GM12865 (cell line): ENCODE results near the gene ERC2.

Experiments
- DNase-seq: peaks from one replicate; pipeline ENCODE4 v3.0.0; 2010; ENCODE audit warnings: low read depth
- H3K4me3 ChIP-seq: 2 replicates; pipeline ENCODE4 v1.5.1; 2011; ENCODE audit warnings: mild to moderate bottlenecking, low read depth, low read length, control low read depth
- CTCF ChIP-seq: IDR thresholded peaks from 2 replicates; pipeline ENCODE4 v1.5.1; 2011; ENCODE audit warnings: low read length, control low read depth, low read depth, inconsistent platforms; ENCODE audit not compliant: insufficient read depth; ENCODE audit errors: missing control alignments

Gene ERC2

DNA sequence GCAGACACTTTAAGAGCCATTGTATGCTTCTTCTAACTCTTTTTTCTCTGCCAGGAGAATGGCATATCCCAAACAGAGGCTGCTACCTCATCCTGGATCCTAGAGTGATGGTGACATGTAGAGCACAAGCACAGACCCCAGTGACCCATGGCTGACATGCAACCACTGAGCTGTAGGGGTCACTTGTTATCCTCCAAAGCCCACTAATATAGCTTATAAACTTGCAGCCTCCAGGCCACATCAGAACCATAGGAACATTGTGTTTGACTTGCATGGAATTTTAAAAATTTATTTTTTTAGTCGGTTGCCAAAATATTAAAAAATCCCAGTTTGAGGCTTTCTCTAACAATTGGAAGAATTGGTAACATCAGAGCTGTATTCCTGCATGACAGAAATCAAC is 698.2 kb downstream of the ERC2 start:
- no peak for TF ChIP-seq CTCF
- H3K4me3 ChIP-seq, result no peak overlapping the region
- DNase-seq, result no peak

- DNase-seq, result no peak
- TF ChIP-seq CTCF, result no peak
- H3K4me3 ChIP-seq, result no peak overlapping the region
Measured at GRCh38 chr3:55766753-55767152, 701.5 kb downstream of the ERC2 start.

DNA sequence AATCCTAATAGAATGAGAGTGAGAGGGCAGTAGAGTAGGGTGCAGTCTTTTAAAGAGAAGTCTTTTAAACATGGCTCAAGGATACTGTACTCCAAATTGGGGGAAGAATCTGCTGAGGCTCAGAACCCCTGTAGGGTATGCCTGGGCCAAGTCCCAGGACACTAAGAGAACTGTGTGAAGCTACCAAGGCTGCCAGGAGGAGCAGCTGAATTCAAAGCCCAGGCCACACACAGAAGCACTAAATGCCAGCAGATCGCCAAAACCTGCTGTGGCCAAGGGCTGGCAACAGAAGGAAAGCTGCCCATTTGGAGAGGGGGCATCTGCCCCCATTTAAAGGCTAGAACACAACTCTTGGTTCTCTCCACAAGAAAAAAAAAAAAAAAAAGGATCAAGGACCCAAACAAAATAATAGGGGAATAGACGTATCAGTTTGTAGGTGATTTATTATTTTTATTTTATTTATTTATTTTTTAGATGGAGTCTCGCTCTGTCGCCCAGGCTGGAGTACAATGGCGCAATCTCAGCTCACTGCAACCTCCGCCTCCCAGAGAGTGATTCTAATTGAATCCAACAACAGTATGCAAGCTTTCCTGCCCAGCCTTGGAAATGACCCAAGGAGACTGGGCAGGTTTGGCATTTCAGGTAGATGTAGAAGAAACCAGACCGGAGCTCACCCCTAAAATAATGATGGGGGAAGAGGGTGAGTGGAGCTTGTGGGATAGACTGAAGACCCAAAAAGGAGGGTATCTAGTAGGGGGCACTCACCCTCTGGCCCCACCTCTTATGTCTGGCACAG is 702.2 kb downstream of the ERC2 start:
- DNase-seq, result no peak
- TF ChIP-seq CTCF, result no peak
- no peak overlapping the region for H3K4me3 ChIP-seq

DNA sequence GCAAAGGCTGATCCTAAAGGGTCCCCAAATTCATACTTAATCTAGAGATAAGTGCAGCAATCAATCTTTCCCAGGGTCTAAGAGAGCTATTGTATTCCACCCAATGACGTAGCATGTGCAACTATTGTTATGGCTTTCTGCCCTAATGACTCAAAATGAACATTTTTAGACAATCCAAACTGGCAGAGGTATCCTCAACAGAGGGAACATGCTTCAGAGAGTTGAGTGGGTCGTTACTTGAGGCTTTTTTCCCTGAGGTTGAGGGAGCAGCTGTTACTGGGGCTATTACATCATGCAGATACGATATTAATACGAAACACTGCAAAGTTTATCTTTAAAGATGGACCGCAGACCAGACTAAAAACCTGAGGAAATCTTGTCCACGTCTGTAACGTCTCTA is 702.9 kb downstream of the ERC2 start:
- no peak overlapping the region for H3K4me3 ChIP-seq
- no peak for DNase-seq
- no peak for TF ChIP-seq CTCF

- TF ChIP-seq CTCF, result no peak
- no peak overlapping the region for H3K4me3 ChIP-seq
- no peak for DNase-seq
Measured at GRCh38 chr3:55756976-55757375, 711.3 kb downstream of the ERC2 start.

DNA sequence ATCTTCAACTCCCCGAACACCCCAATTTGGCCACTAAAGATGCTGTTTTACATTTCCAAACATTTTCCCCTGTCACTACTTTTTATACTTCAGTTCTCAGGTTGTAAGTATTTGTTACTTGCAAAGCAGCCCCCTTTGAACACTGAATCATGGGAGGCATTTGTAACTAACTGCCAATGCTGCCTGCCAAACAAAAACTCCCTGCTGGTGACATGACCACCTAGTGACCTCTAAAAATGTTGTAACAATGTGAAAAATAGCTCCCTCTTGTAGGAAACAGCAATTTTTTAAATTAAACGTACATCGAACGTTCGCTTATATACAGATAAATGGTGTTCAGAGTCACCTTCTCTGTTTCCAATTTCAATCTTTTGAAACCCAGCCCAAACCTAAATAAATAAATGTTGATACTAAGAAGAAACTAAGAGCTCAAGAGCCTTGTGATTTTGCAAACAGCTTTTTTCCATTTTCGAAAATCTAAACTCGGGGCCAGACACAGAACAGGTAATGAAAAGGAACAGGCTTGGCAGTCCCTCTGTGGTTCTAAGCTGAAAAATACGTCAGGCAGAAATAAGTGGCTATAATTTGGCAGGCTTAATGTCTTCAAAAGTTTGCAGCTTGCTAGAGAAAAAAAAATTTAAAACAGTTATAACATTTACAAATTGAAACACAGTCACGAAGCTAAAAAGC is 712.6 kb downstream of the ERC2 start:
- DNase-seq, result no peak
- H3K4me3 ChIP-seq, result no peak overlapping the region
- TF ChIP-seq CTCF, result no peak
